DOHH2 (cell line): ENCODE results near the gene PLAAT3.

ENCODE experiments used
- H3F3A ChIP-seq: fragments of 200-600 bp; sonication (generic), shearing (Covaris generic); 2 replicates; pipeline ENCODE4 v1.6.0; 2016; ENCODE audit warnings: antibody characterized with exemption, mild to moderate bottlenecking; ENCODE audit not compliant: control insufficient read depth, insufficient read depth
- H3K27ac ChIP-seq: fragments of 200-600 bp; sonication (generic); 2 replicates; pipeline ENCODE4 v1.5.1; 2014; ENCODE audit warnings: low read depth, mild to moderate bottlenecking, low read length, moderate library complexity
- H3K27me3 ChIP-seq: fragments of 200-600 bp; sonication (generic); 2 replicates; pipeline ENCODE4 v1.6.1; 2014; ENCODE audit warnings: mild to moderate bottlenecking, low read length, mixed read lengths; ENCODE audit not compliant: control insufficient read depth
- H3K36me3 ChIP-seq: fragments of 200-600 bp; sonication (generic); 2 replicates; pipeline ENCODE4 v1.6.1; 2014; ENCODE audit warnings: mild to moderate bottlenecking, low read length, moderate library complexity, mixed read lengths; ENCODE audit not compliant: control insufficient read depth
- H3K4me1 ChIP-seq: fragments of 200-600 bp; sonication (generic); 2 replicates; pipeline ENCODE4 v1.6.1; 2014; ENCODE audit warnings: mild to moderate bottlenecking, low read length, mixed read lengths; ENCODE audit not compliant: control insufficient read depth
- H3K4me2 ChIP-seq: fragments of 200-600 bp; sonication (generic); 2 replicates; pipeline ENCODE4 v1.6.0; 2014; ENCODE audit warnings: mild to moderate bottlenecking, low read length, moderate library complexity
- H3K4me3 ChIP-seq: fragments of 200-600 bp; sonication (generic); 2 replicates; pipeline ENCODE4 v1.5.1; 2014; ENCODE audit warnings: mild to moderate bottlenecking, low read length, mixed read lengths
- H3K79me2 ChIP-seq: fragments of 200-600 bp; sonication (generic); 2 replicates; pipeline ENCODE4 v1.6.1; 2014; ENCODE audit warnings: mild to moderate bottlenecking, low read length, mixed read lengths; ENCODE audit not compliant: control insufficient read depth
- H3K9me2 ChIP-seq: fragments of 200-600 bp; sonication (generic); replicated peaks from 2 replicates; pipeline ENCODE4 v1.6.1; 2014; ENCODE audit warnings: mild to moderate bottlenecking, low read length, mixed read lengths; ENCODE audit not compliant: control insufficient read depth
- H3K9me3 ChIP-seq: fragments of 200-600 bp; sonication (generic); 2 replicates; pipeline ENCODE4 v1.6.1; 2014; ENCODE audit warnings: antibody characterized with exemption, low read length, mixed read lengths; ENCODE audit not compliant: control insufficient read depth, insufficient read depth
- H4K20me1 ChIP-seq: fragments of 200-600 bp; sonication (generic); 2 replicates; pipeline ENCODE4 v1.6.0; 2014; ENCODE audit warnings: low read depth, mild to moderate bottlenecking, antibody characterized with exemption, low read length, moderate library complexity; ENCODE audit not compliant: control insufficient read depth, insufficient read depth
- CTCF ChIP-seq: fragments of 200-600 bp; sonication (generic); IDR thresholded peaks from one replicate; pipeline ENCODE4 v1.5.1; 2014; ENCODE audit warnings: antibody characterized with exemption, mild to moderate bottlenecking, low read depth, low read length; ENCODE audit not compliant: poor library complexity, severe bottlenecking
- EZH2phosphoT487 ChIP-seq: fragments of 200-600 bp; sonication (generic); IDR thresholded peaks from 2 replicates; pipeline ENCODE4 v1.6.1; 2017; ENCODE audit warnings: borderline replicate concordance, mild to moderate bottlenecking, antibody characterized with exemption, low read length, moderate library complexity, mixed read lengths

The PLAAT3 gene

GRCh38 chr11:63614136-63614671, at the start of gene PLAAT3:
Gene PLAAT3 (minus strand): TSS chr11:63614433. CDS start chr11:63614014, 419 bp downstream.
- Histone ChIP-seq H4K20me1 (no peaks in the 10 kb centered on the region), H3K79me2 (no peaks in the 10 kb centered on the region), H3K4me2 (peak within 1 kb of the TSS; percentile 59), H3K9me3 (no peaks in the 10 kb centered on the region), H3K27ac (no peak within 1 kb of the TSS), H3F3A (no peaks in the 10 kb centered on the region), H3K36me3 (no peaks in the 10 kb centered on the region), H3K4me1 (peaks cover 9% of the 10 kb centered on the region), H3K9me2 (no peaks in the 10 kb centered on the region), H3K4me3 (peak within 1 kb of the TSS; percentile 52), H3K27me3 (peaks cover 30% of the 10 kb centered on the region)
- TF ChIP-seq EZH2phosphoT487 (peak; percentile 76; the same call in 1 of the 2 replicates), CTCF (no peak)

- no peaks in the 10 kb centered on the region for H3K36me3 ChIP-seq
- H3K79me2 ChIP-seq, result peaks cover 86% of the 10 kb centered on the region
- no peaks in the 10 kb centered on the region for H3F3A ChIP-seq
- H3K4me3 ChIP-seq, result no peak overlapping the region
- no peaks in the 10 kb centered on the region for H4K20me1 ChIP-seq
- TF ChIP-seq CTCF (no peak), EZH2phosphoT487 (no peak)
- H3K4me2 ChIP-seq, result no peak overlapping the region
- no peaks in the 10 kb centered on the region for H3K27me3 ChIP-seq
- no peaks in the 10 kb centered on the region for H3K9me2 ChIP-seq
- no peaks in the 10 kb centered on the region for H3K9me3 ChIP-seq
- H3K27ac ChIP-seq, result no peak overlapping the region
- H3K4me1 ChIP-seq, result peaks cover 9% of the 10 kb centered on the region
Observed at GRCh38 chr11:63663809-63664208, 49.6 kb upstream of the PLAAT3 start.

- TF ChIP-seq CTCF (no peak), EZH2phosphoT487 (no peak)
- Histone ChIP-seq H3K4me2 (no peak overlapping the region), H3K27me3 (no peaks in the 10 kb centered on the region), H3K36me3 (no peaks in the 10 kb centered on the region), H4K20me1 (no peaks in the 10 kb centered on the region), H3F3A (no peaks in the 10 kb centered on the region), H3K4me3 (no peak overlapping the region), H3K79me2 (peaks cover 61% of the 10 kb centered on the region), H3K4me1 (peaks cover 9% of the 10 kb centered on the region), H3K9me3 (no peaks in the 10 kb centered on the region), H3K27ac (no peak overlapping the region), H3K9me2 (no peaks in the 10 kb centered on the region)
Observed at GRCh38 chr11:63660972-63661371, 46.7 kb upstream of the PLAAT3 start.

- H3K79me2 ChIP-seq, result no peaks in the 10 kb centered on the region
- no peaks in the 10 kb centered on the region for H3F3A ChIP-seq
- no peaks in the 10 kb centered on the region for H3K9me3 ChIP-seq
- H3K4me2 ChIP-seq, result no peak overlapping the region
- no peak overlapping the region for H3K4me3 ChIP-seq
- no peaks in the 10 kb centered on the region for H3K27me3 ChIP-seq
- no peaks in the 10 kb centered on the region for H4K20me1 ChIP-seq
- no peaks in the 10 kb centered on the region for H3K9me2 ChIP-seq
- no peak for TF ChIP-seq CTCF
- TF ChIP-seq EZH2phosphoT487, result no peak
- peaks cover 5% of the 10 kb centered on the region; the same call in 1 of the 2 replicates for H3K36me3 ChIP-seq
- H3K4me1 ChIP-seq, result no peaks in the 10 kb centered on the region
- no peak overlapping the region for H3K27ac ChIP-seq
Observed at GRCh38 chr11:63652671-63653070, 38.4 kb upstream of the PLAAT3 start.
